H9 (cell line): ENCODE measurements around the gene RNPS1. TPM values are rescaled to one million over a fixed set of nuclear protein-coding genes. Genes with fewer than 3 reads are reported as not detected.

Experiments
- DNase-seq: peaks from one replicate; pipeline ENCODE4 v3.0.0-alpha.2; 2017
- H2AFZ ChIP-seq: one replicate; pipeline ENCODE4 v1.6.1; 2013; ENCODE audit warnings: mild to moderate bottlenecking, low read length, control low read depth, moderate library complexity
- H2AK5ac ChIP-seq: 2 replicates; pipeline ENCODE4 v1.6.1; 2013; ENCODE audit warnings: low read length, control low read depth, mixed read lengths; ENCODE audit not compliant: insufficient read length
- H2BK120ac ChIP-seq: one replicate; pipeline ENCODE4 v1.6.1; 2013; ENCODE audit warnings: low read depth, mild to moderate bottlenecking, low read length, control low read depth, inconsistent platforms; ENCODE audit not compliant: poor library complexity, severe bottlenecking
- H2BK12ac ChIP-seq: 2 replicates; pipeline ENCODE4 v1.6.1; 2013; ENCODE audit warnings: low read length, control low read depth, mixed read lengths, low read depth; ENCODE audit not compliant: insufficient read length
- H2BK15ac ChIP-seq: 2 replicates; pipeline ENCODE4 v1.6.1; 2013; ENCODE audit warnings: low read depth, low read length, control low read depth
- H2BK20ac ChIP-seq: one replicate; pipeline ENCODE4 v1.6.1; 2013; ENCODE audit warnings: low read depth, mild to moderate bottlenecking, low read length, control low read depth, inconsistent platforms; ENCODE audit not compliant: poor library complexity, severe bottlenecking
- H2BK5ac ChIP-seq: 2 replicates; pipeline ENCODE4 v1.6.1; 2013; ENCODE audit warnings: low read length, control low read depth, mixed read lengths; ENCODE audit not compliant: insufficient read length
- H3K14ac ChIP-seq: 2 replicates; pipeline ENCODE4 v1.6.1; 2013; ENCODE audit warnings: low read length, control low read depth; ENCODE audit not compliant: insufficient read depth
- H3K18ac ChIP-seq: 2 replicates; pipeline ENCODE4 v1.6.1; 2013; ENCODE audit warnings: low read depth, mild to moderate bottlenecking, mixed read lengths, low read length, control low read depth; ENCODE audit not compliant: insufficient read length
- H3K23ac ChIP-seq: 2 replicates; pipeline ENCODE4 v1.6.1; 2013; ENCODE audit warnings: low read length, control low read depth, mixed read lengths, low read depth; ENCODE audit not compliant: insufficient read length
- H3K23me2 ChIP-seq: 2 replicates; pipeline ENCODE4 v1.6.1; 2013; ENCODE audit warnings: low read depth, mild to moderate bottlenecking, mixed read lengths, low read length, control low read depth; ENCODE audit not compliant: insufficient read length, poor library complexity, severe bottlenecking
- H3K27ac ChIP-seq: 2 replicates; pipeline ENCODE4 v1.5.1; 2013; ENCODE audit warnings: low read length, control low read depth, mixed read lengths, low read depth; ENCODE audit not compliant: insufficient read length
- H3K27me3 ChIP-seq: 2 replicates; pipeline ENCODE4 v1.6.1; 2013; ENCODE audit warnings: low read length, control low read depth, inconsistent platforms; ENCODE audit not compliant: insufficient read depth
- H3K4ac ChIP-seq: 2 replicates; pipeline ENCODE4 v1.6.1; 2013; ENCODE audit warnings: low read depth, mild to moderate bottlenecking, control low read depth, inconsistent platforms, low read length, moderate library complexity
- H3K4me1 ChIP-seq: 2 replicates; pipeline ENCODE4 v1.6.1; 2013; ENCODE audit warnings: low read length, control low read depth, inconsistent platforms; ENCODE audit not compliant: insufficient read depth
- H3K4me2 ChIP-seq: 2 replicates; pipeline ENCODE4 v1.6.1; 2013; ENCODE audit warnings: low read length, control low read depth, mixed read lengths; ENCODE audit not compliant: insufficient read length, insufficient read depth
- H3K56ac ChIP-seq: 2 replicates; pipeline ENCODE4 v1.6.1; 2013; ENCODE audit warnings: low read depth, mild to moderate bottlenecking, mixed read lengths, low read length, control low read depth; ENCODE audit not compliant: insufficient read length
- H3K79me1 ChIP-seq: 2 replicates; pipeline ENCODE4 v1.6.1; 2013; ENCODE audit warnings: low read depth, mild to moderate bottlenecking, moderate library complexity, low read length, control low read depth, inconsistent platforms; ENCODE audit not compliant: insufficient read depth, poor library complexity, severe bottlenecking
- H3K79me2 ChIP-seq: 2 replicates; pipeline ENCODE4 v1.6.1; 2013; ENCODE audit warnings: low read length, control low read depth, inconsistent platforms; ENCODE audit not compliant: insufficient read depth
- H3K9ac ChIP-seq: 2 replicates; pipeline ENCODE4 v1.6.1; 2013; ENCODE audit warnings: low read length, control low read depth, mixed read lengths; ENCODE audit not compliant: insufficient read length; ENCODE audit errors: extremely low read depth
- H3K9me3 ChIP-seq: one replicate; pipeline ENCODE4 v1.6.1; 2013; ENCODE audit warnings: low read depth, low read length, inconsistent platforms; ENCODE audit not compliant: control insufficient read depth
- H3T11ph ChIP-seq: one replicate; pipeline ENCODE4 v1.6.1; 2013; ENCODE audit warnings: mild to moderate bottlenecking, low read length, control low read depth, inconsistent platforms
- H4K20me1 ChIP-seq: one replicate; pipeline ENCODE4 v1.6.1; 2013; ENCODE audit not compliant: control insufficient read depth, insufficient read length, insufficient read depth
- H4K5ac ChIP-seq: 2 replicates; pipeline ENCODE4 v1.6.1; 2013; ENCODE audit warnings: low read depth, mild to moderate bottlenecking, mixed read lengths, low read length, control low read depth; ENCODE audit not compliant: insufficient read length
- H4K8ac ChIP-seq: replicated peaks from 2 replicates; pipeline ENCODE4 v1.6.1; 2013; ENCODE audit warnings: low read length, control low read depth, mixed read lengths, low read depth; ENCODE audit not compliant: insufficient read length
- H4K91ac ChIP-seq: 2 replicates; pipeline ENCODE4 v1.6.1; 2013; ENCODE audit warnings: low read depth, mild to moderate bottlenecking, moderate library complexity, mixed read lengths, low read length, control low read depth; ENCODE audit not compliant: insufficient read length
- H3K27ac Mint-ChIP-seq, 3 experiments: 2 replicates in 2 of 3; 3 replicates in 1 of 3; pipeline ENCODE4 v1.8.0; 2020 to 2021; ENCODE audit warnings: mixed read lengths in 3 of 3, mild to moderate bottlenecking in 1 of 3, moderate library complexity in 1 of 3
- H3K27me3 Mint-ChIP-seq: 2 replicates; pipeline ENCODE4 v1.8.0; 2021; ENCODE audit warnings: low read depth, mild to moderate bottlenecking, moderate library complexity, mixed read lengths
- H3K36me3 Mint-ChIP-seq, 3 experiments: 2 replicates in 2 of 3; 3 replicates in 1 of 3; pipeline ENCODE4 v1.8.0; 2020 to 2021; ENCODE audit warnings: low read depth in 3 of 3, mixed read lengths in 3 of 3; ENCODE audit not compliant: insufficient read depth in 1 of 3
- H3K4me1 Mint-ChIP-seq, 2 experiments: 2 replicates each; pipeline ENCODE4 v1.8.0; 2020; ENCODE audit warnings: mixed read lengths in 2 of 2
- H3K4me3 Mint-ChIP-seq, 2 experiments: 2 replicates in 1 of 2; 3 replicates in 1 of 2; pipeline ENCODE4 v1.8.0; 2020 to 2021; ENCODE audit warnings: mild to moderate bottlenecking in 2 of 2, mixed read lengths in 2 of 2, moderate library complexity in 1 of 2
- H3K9me3 Mint-ChIP-seq, 2 experiments: 2 replicates in 1 of 2; 3 replicates in 1 of 2; pipeline ENCODE4 v1.8.0; 2020; ENCODE audit warnings: mild to moderate bottlenecking in 2 of 2, mixed read lengths in 2 of 2, moderate library complexity in 1 of 2
- CTCF ChIP-seq: fragments of 200-600 bp; sonication (generic); conservative IDR thresholded peaks from 3 replicates; pipeline ENCODE4 v1.8.0; 2021; ENCODE audit warnings: antibody characterized with exemption, mild to moderate bottlenecking
- WGBS: extraction: QIAGEN DNeasy Blood & Tissue Kit; methylation state at CpG from one replicate; pipeline ENCODE4 v1.1.7; 2013; ENCODE audit warnings: missing lambda C conversion rate, low lambda C conversion rate, mixed read lengths; ENCODE audit not compliant: insufficient read length; ENCODE audit errors: extremely low coverage; 5-methylcytosine and 5-hydroxymethylcytosine counted together
- total RNA-seq: library from RNA; stranded (reverse); gene quantifications from 2 replicates; pipeline ENCODE4 v1.2.1, GENCODE V29; 2021

RNPS1 gene
- total RNA-seq, 1 experiment from 2014 or later = 384 TPM

GRCh38 chr16:2280981-2281542, 13.1 kb upstream of the RNPS1 start:
- Histone ChIP-seq H2BK15ac (no peak overlapping the region), H3K27me3 (no peaks in the 10 kb centered on the region), H4K20me1 (no peaks in the 10 kb centered on the region), H3K56ac (no peak overlapping the region), H2AFZ (no peak overlapping the region), H3K23me2 (no peaks in the 10 kb centered on the region), H2BK120ac (no peak overlapping the region), H3K9me3 (no peaks in the 10 kb centered on the region), H3K23ac (no peak overlapping the region), H4K5ac (no peak overlapping the region), H3T11ph (no peak overlapping the region), H3K27ac (no peak overlapping the region), H3K18ac (no peak overlapping the region), H2BK5ac (no peak overlapping the region), H3K9ac (no peak overlapping the region), H3K4ac (no peak overlapping the region), H2BK20ac (no peak overlapping the region), H3K79me1 (no peaks in the 10 kb centered on the region), H3K14ac (no peak overlapping the region), H2AK5ac (no peak overlapping the region), H2BK12ac (no peak overlapping the region), H4K8ac (no peak overlapping the region), H3K4me2 (no peak overlapping the region), H3K4me1 (no peaks in the 10 kb centered on the region), H4K91ac (no peak overlapping the region), H3K79me2 (no peaks in the 10 kb centered on the region)
- no peak for TF ChIP-seq CTCF
- DNase-seq = no peak
- H3K27me3 Mint-ChIP-seq = peaks cover 4% of the 10 kb centered on the region; the same call in 1 of the 2 replicates
- no peaks in the 10 kb centered on the region for H3K9me3 Mint-ChIP-seq
- H3K4me3 Mint-ChIP-seq = no peak overlapping the region
- H3K4me1 Mint-ChIP-seq = peaks cover 3 to 18% of the 10 kb centered on the region in 2 experiments
- H3K27ac Mint-ChIP-seq = peak overlapping the region in 1 of 3 experiments; percentile 48; a peak in 1 of 7 replicates
- H3K36me3 Mint-ChIP-seq = no peaks in the 10 kb centered on the region; a peak in 1 of 7 replicates
- no CpG with 5 or more reads among the region's 24 CpGs for WGBS
